NT2/D1 (cell line): ENCODE measurements around the gene EIF3B.

Experiments used
- DNase-seq: peaks from one replicate; pipeline ENCODE4 v3.0.0-alpha.2; 2011; ENCODE audit warnings: low read depth, low spot score
- H3K27me3 ChIP-seq: 2 replicates; pipeline ENCODE4 v1.6.0; 2011; ENCODE audit warnings: mild to moderate bottlenecking; ENCODE audit not compliant: insufficient read length, insufficient read depth
- H3K36me3 ChIP-seq: 2 replicates; pipeline ENCODE4 v1.6.1; 2011; ENCODE audit warnings: mild to moderate bottlenecking, low read length, mixed read lengths; ENCODE audit not compliant: insufficient read depth, insufficient read length
- H3K4me1 ChIP-seq: 2 replicates; pipeline ENCODE4 v1.5.1; 2011; ENCODE audit not compliant: insufficient read depth, insufficient read length
- H3K4me3 ChIP-seq: 2 replicates; pipeline ENCODE4 v1.5.1; 2011; ENCODE audit warnings: low read depth; ENCODE audit not compliant: insufficient read length
- H3K9ac ChIP-seq: 2 replicates; pipeline ENCODE4 v1.6.0; 2011; ENCODE audit warnings: low read depth; ENCODE audit not compliant: insufficient read length
- H3K9me3 ChIP-seq: 2 replicates; pipeline ENCODE4 v1.5.1; 2011; ENCODE audit warnings: mild to moderate bottlenecking, low read length; ENCODE audit not compliant: insufficient read depth
- SUZ12 ChIP-seq: IDR thresholded peaks from 2 replicates; pipeline ENCODE4 v1.6.1; 2011; ENCODE audit not compliant: insufficient read length, insufficient read depth; ENCODE audit errors: extremely low read depth
- YY1 ChIP-seq: IDR thresholded peaks from 2 replicates; pipeline ENCODE4 v1.6.1; 2011; ENCODE audit not compliant: insufficient read length, insufficient read depth
- ZNF274 ChIP-seq: IDR thresholded peaks from 2 replicates; pipeline ENCODE4 v1.6.1; 2011; ENCODE audit warnings: mild to moderate bottlenecking, low read depth, low read length

Gene EIF3B

GRCh38 chr7:2405601-2406345 is 51.1 kb downstream of the EIF3B start:
- Histone ChIP-seq H3K4me1 (peaks cover 13% of the 10 kb centered on the region), H3K36me3 (peaks cover 13% of the 10 kb centered on the region), H3K27me3 (peaks cover 4% of the 10 kb centered on the region), H3K9me3 (no peaks in the 10 kb centered on the region), H3K4me3 (no peak overlapping the region), H3K9ac (no peak overlapping the region)
- DNase-seq, result no peak
- TF ChIP-seq SUZ12 (no peak), ZNF274 (no peak), YY1 (no peak)

DNA sequence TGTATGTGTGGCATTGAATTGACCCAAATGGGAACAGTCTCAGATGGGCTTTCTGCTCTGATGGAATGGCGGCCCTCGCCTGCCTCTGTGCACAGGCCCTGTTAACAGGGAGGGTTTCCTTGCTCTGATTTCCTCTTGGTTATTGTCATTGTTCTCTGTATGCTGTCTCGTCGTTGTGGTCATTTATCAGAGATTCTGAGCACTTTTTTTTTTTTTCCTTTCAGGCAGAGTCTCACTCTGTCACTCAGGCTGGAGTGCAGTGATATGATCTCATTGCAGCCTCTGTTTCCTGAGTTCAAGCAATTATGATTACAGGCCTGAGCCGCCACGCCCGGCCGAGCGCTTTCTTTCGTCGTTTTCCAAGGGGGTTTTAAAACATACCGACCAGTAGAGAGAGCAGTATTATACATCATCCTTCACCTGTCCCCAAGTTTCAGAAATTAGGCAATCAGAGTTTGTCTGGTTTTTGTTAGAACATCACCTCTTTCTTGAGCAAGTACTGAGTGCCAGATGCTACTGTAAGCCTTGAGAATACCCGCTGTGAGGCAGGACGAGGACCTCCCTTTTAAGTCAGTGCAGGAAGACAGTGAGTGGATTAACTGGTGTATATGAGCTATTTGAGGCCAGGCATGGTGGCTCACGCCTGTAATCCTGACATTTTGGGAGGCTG is 55.3 kb downstream of the EIF3B start:
- TF ChIP-seq SUZ12, result no peak
- TF ChIP-seq ZNF274, result no peak
- TF ChIP-seq YY1, result no peak
- no peak for DNase-seq
- H3K36me3 ChIP-seq, result peaks cover 10% of the 10 kb centered on the region
- no peaks in the 10 kb centered on the region for H3K9me3 ChIP-seq
- H3K9ac ChIP-seq, result no peak overlapping the region
- no peak overlapping the region for H3K4me3 ChIP-seq
- peaks cover 10% of the 10 kb centered on the region for H3K4me1 ChIP-seq
- H3K27me3 ChIP-seq, result no peaks in the 10 kb centered on the region

DNA sequence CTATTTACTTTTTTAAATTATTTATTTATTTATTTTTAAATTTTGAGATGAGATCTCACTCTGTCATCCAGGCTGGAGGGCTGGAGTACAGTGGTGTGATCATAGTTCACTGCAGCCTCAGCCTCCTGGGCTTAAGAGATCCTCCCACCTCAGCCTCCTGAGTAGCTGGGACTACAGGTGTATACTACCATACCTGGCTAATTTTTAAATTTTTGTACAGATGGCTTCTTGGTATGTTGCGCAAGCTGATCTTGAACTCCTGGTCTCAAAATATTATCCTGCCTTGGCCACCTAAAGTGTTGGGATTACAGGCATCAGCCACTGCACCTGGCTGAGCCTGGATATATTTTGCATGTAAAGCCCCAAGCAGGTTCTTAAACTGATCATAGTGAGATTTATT is 56.4 kb downstream of the EIF3B start:
- H3K9me3 ChIP-seq, result no peaks in the 10 kb centered on the region
- no peak for TF ChIP-seq SUZ12
- TF ChIP-seq ZNF274, result no peak
- TF ChIP-seq YY1, result no peak
- peaks cover 5% of the 10 kb centered on the region for H3K36me3 ChIP-seq
- H3K27me3 ChIP-seq, result no peaks in the 10 kb centered on the region
- H3K4me3 ChIP-seq, result no peak overlapping the region
- H3K4me1 ChIP-seq, result peaks cover 6% of the 10 kb centered on the region
- no peak for DNase-seq
- H3K9ac ChIP-seq, result no peak overlapping the region

- Histone ChIP-seq H3K4me3 (no peak overlapping the region), H3K9ac (no peak overlapping the region), H3K4me1 (peaks cover 6% of the 10 kb centered on the region), H3K36me3 (peaks cover 5% of the 10 kb centered on the region), H3K9me3 (no peaks in the 10 kb centered on the region), H3K27me3 (no peaks in the 10 kb centered on the region)
- TF ChIP-seq ZNF274, result no peak
- TF ChIP-seq YY1, result no peak
- no peak for TF ChIP-seq SUZ12
- no peak for DNase-seq
Measured at GRCh38 chr7:2411815-2412586, 57.4 kb downstream of the EIF3B start.

DNA sequence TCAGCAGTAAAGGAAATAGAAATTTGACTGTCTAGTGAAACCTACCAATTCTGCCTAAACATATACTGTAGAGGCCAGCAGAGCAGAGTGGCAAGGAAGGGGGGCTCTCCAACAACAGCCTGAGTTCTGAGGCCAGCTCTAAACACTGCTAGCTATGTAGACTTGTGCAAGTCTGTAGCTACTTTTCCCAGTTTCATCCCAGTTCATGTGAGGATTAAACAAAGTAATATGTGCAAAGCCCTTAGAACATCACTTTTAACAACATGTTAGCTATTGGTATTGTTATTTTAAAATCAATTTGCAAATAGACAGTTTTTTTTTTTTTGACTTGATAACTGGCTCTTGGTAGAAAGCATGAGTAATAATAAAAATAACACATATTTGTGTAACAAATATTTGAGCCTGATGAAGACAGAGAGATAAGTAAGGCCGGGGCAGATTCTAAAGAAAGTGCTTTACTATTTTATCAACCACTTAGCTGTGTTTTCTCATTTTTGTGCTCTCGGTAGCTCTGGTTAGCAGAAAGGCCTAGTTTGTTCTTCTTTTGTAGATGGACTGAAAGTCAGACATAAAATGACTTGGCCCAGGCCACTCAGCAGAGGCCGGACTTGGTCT is 58.1 kb downstream of the EIF3B start:
- no peak for DNase-seq
- no peak for TF ChIP-seq YY1
- TF ChIP-seq ZNF274, result no peak
- no peak for TF ChIP-seq SUZ12
- H3K27me3 ChIP-seq, result no peaks in the 10 kb centered on the region
- H3K36me3 ChIP-seq, result peaks cover 5% of the 10 kb centered on the region
- H3K9ac ChIP-seq, result no peak overlapping the region
- H3K4me1 ChIP-seq, result peaks cover 6% of the 10 kb centered on the region
- H3K4me3 ChIP-seq, result no peak overlapping the region
- H3K9me3 ChIP-seq, result no peaks in the 10 kb centered on the region

DNA sequence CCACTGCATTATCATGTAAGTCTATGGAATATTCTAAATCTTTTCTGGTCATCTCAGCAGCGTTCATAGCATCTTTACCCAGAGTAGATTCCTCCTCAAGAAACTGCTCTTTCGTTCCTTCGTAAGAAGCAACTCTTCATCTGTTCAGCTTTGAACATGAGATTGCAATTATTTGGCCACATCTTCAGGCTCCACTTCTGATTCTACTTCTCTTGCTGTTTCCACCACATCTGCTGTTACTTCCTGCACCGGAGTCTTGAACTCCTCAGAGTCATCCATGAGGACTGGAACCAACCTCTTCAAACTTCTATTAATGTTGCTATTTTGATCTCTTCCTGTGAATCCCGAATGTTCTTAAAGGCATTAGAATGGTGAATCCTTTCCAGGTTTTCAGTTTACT is 61.4 kb downstream of the EIF3B start:
- Histone ChIP-seq H3K4me1 (no peaks in the 10 kb centered on the region), H3K4me3 (no peak overlapping the region), H3K9ac (no peak overlapping the region), H3K36me3 (peaks cover 7% of the 10 kb centered on the region), H3K27me3 (no peaks in the 10 kb centered on the region), H3K9me3 (no peaks in the 10 kb centered on the region)
- TF ChIP-seq ZNF274 (no peak), YY1 (no peak), SUZ12 (no peak)
- DNase-seq, result no peak
